Neural crest cell (in vitro differentiated cells): ENCODE results near the gene ASIC2. TPM values are rescaled to one million over a fixed set of nuclear protein-coding genes. Genes with fewer than 3 reads are reported as not detected.
A peak's percentile ranks its signal among the peaks of the same experiment; 100 is the strongest.
"Not testable (repeated sequence)": the region's sequence is repeated elsewhere in the genome, so short reads cannot be mapped to it uniquely, and the experiment has no call there.

Experiments used
- DNase-seq: peaks from one replicate; pipeline ENCODE4 v3.0.0; 2021; ENCODE audit warnings: low read depth, mixed read lengths, low spot score
- H3K27ac Mint-ChIP-seq: one replicate; pipeline ENCODE4 v1.8.0; 2021; ENCODE audit warnings: mild to moderate bottlenecking, mixed read lengths; ENCODE audit not compliant: unreplicated experiment
- H3K27me3 Mint-ChIP-seq: 2 replicates; pipeline ENCODE4 v1.8.0; 2021; ENCODE audit warnings: low read depth, mild to moderate bottlenecking, mixed read lengths
- H3K36me3 Mint-ChIP-seq: 2 replicates; pipeline ENCODE4 v1.8.0; 2021; ENCODE audit warnings: low read depth, mild to moderate bottlenecking, mixed read lengths
- H3K4me1 Mint-ChIP-seq: 2 replicates; pipeline ENCODE4 v1.8.0; 2021; ENCODE audit warnings: mixed read lengths
- H3K4me3 Mint-ChIP-seq: one replicate; pipeline ENCODE4 v1.8.0; 2021; ENCODE audit warnings: mild to moderate bottlenecking, mixed read lengths
- H3K9me3 Mint-ChIP-seq: 2 replicates; pipeline ENCODE4 v1.8.0; 2021; ENCODE audit warnings: mixed read lengths
- CTCF ChIP-seq: fragments of 200-600 bp; sonication (generic); conservative IDR thresholded peaks from 2 replicates; pipeline ENCODE4 v1.5.0; 2021; ENCODE audit warnings: antibody characterized with exemption, mild to moderate bottlenecking
- total RNA-seq: library from RNA; stranded (reverse); gene quantifications from 2 replicates; pipeline ENCODE4 v1.2.1, GENCODE V29; 2021

The ASIC2 gene
- total RNA-seq, 1 donor from 2014 or later: 0.12 TPM

GRCh38 chr17:32998111-32998886 is 294.8 kb downstream of the ASIC2 start:
- H3K4me1 Mint-ChIP-seq: peaks cover 5% of the 10 kb centered on the region
- H3K9me3 Mint-ChIP-seq: no peaks in the 10 kb centered on the region
- H3K27ac Mint-ChIP-seq: no peak overlapping the region

GRCh38 chr17:32995416-32996045 is 297.6 kb downstream of the ASIC2 start:
- DNase-seq: no peak
- H3K27me3 Mint-ChIP-seq: peaks cover 18% of the 10 kb centered on the region
- no peak for TF ChIP-seq CTCF
- no peaks in the 10 kb centered on the region for H3K36me3 Mint-ChIP-seq
- H3K9me3 Mint-ChIP-seq: no peaks in the 10 kb centered on the region
- H3K4me1 Mint-ChIP-seq: peaks cover 5% of the 10 kb centered on the region
- no peak overlapping the region for H3K4me3 Mint-ChIP-seq
- H3K27ac Mint-ChIP-seq: no peak overlapping the region

More at GRCh38 chr17:32998111-32998886, 294.8 kb downstream of the ASIC2 start:
- TF ChIP-seq CTCF: peak; percentile 91
- no peak overlapping the region for H3K4me3 Mint-ChIP-seq
- no peaks in the 10 kb centered on the region for H3K36me3 Mint-ChIP-seq
- peak; percentile 93 for DNase-seq
- peaks cover 38% of the 10 kb centered on the region for H3K27me3 Mint-ChIP-seq

GRCh38 chr17:32993977-32994376 is 299.1 kb downstream of the ASIC2 start:
- Mint-ChIP-seq H3K4me3 (no peak overlapping the region), H3K4me1 (peaks cover 5% of the 10 kb centered on the region), H3K9me3 (peaks cover 2% of the 10 kb centered on the region), H3K27ac (no peak overlapping the region), H3K36me3 (no peaks in the 10 kb centered on the region), H3K27me3 (peaks cover 10% of the 10 kb centered on the region)
- no peak for TF ChIP-seq CTCF
- no peak for DNase-seq

- no peak for DNase-seq
- H3K36me3 Mint-ChIP-seq: peaks cover 6% of the 10 kb centered on the region
- no peak overlapping the region for H3K4me3 Mint-ChIP-seq
- peaks cover 11% of the 10 kb centered on the region for H3K9me3 Mint-ChIP-seq
- no peak overlapping the region for H3K27ac Mint-ChIP-seq
- H3K27me3 Mint-ChIP-seq: peaks cover 7% of the 10 kb centered on the region
- TF ChIP-seq CTCF: no peak
- no peaks in the 10 kb centered on the region for H3K4me1 Mint-ChIP-seq
These were observed 300.6 kb downstream of the ASIC2 start for GRCh38 chr17:32992321-32993033.

GRCh38 chr17:32988481-32989101 is 304.5 kb downstream of the ASIC2 start:
- peaks cover 12% of the 10 kb centered on the region for H3K27me3 Mint-ChIP-seq

GRCh38 chr17:32987868-32988267 is 305.2 kb downstream of the ASIC2 start:
- peaks cover 11% of the 10 kb centered on the region for H3K9me3 Mint-ChIP-seq
- H3K36me3 Mint-ChIP-seq: not testable (repeated sequence)

More at GRCh38 chr17:32988481-32989101, 304.5 kb downstream of the ASIC2 start:
- Mint-ChIP-seq H3K36me3 (peaks cover 6% of the 10 kb centered on the region), H3K4me1 (no peaks in the 10 kb centered on the region), H3K4me3 (no peak overlapping the region), H3K9me3 (peaks cover 11% of the 10 kb centered on the region), H3K27ac (no peak overlapping the region)
- TF ChIP-seq CTCF: no peak
- no peak for DNase-seq

GRCh38 chr17:32987453-32987805 is 305.7 kb downstream of the ASIC2 start:
- not testable (repeated sequence) for H3K4me1 Mint-ChIP-seq, H3K27ac Mint-ChIP-seq, H3K36me3 Mint-ChIP-seq, H3K4me3 Mint-ChIP-seq, DNase-seq
- peaks cover 12% of the 10 kb centered on the region for H3K27me3 Mint-ChIP-seq
- H3K9me3 Mint-ChIP-seq: peaks cover 11% of the 10 kb centered on the region

More at GRCh38 chr17:32987868-32988267, 305.2 kb downstream of the ASIC2 start:
- not testable (repeated sequence) for H3K4me3 Mint-ChIP-seq, H3K27ac Mint-ChIP-seq, H3K4me1 Mint-ChIP-seq, DNase-seq
- H3K27me3 Mint-ChIP-seq: peaks cover 12% of the 10 kb centered on the region
